ENCODE measurements around the gene ATP1A4. TPM values are rescaled to one million over a fixed set of nuclear protein-coding genes. Genes with fewer than 3 reads are reported as not detected.

Gene ATP1A4
- total and polyA plus RNA-seq, 2 of the 13 experiments (the other 11 are each of a cell fraction or from before 2014, with no cell fraction given) = not detected

DNA sequence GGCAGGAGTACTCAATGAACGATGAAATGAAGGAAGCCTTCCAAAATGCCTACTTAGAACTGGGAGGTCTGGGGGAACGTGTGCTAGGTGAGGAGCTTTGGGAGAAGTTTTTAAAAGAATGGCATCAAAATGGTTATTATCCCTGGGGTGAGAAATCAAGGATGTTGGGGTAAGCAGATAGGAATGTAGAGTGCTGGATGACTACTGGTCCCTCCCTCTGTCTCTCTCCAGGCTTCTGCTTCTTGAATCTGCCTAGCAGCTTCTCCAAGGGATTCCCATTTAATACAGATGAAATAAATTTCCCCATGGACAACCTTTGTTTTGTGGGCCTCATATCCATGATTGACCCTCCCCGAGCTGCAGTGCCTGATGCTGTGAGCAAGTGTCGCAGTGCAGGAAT lies 20.0 kb downstream of the ATP1A4 start:
- Histone ChIP-seq H3K4me3 (replicated peaks in 1 of 3; ENCODE audit: insufficient read depth in 1 of 3, low read depth in 2 of 3, low read length in 3 of 3) (no peak overlapping the region), H3K27me3 (ENCODE audit: control insufficient read depth in 1 of 2, insufficient read depth in 2 of 2, low read length in 2 of 2) (peaks cover 2 to 49% of the 10 kb centered on the region in 2 experiments; a peak in 3 of 5 replicates), H2AFZ (ENCODE audit: low read length) (no peak overlapping the region), H3K4me2 (ENCODE audit: low read depth, low read length) (no peak overlapping the region), H3K36me3 (replicated peaks in 1 of 2; ENCODE audit: control insufficient read depth in 1 of 2, insufficient read depth in 2 of 2, low read length in 2 of 2) (no peaks in the 10 kb centered on the region), H3K79me2 (ENCODE audit: insufficient read depth, low read length) (no peaks in the 10 kb centered on the region), H4K20me1 (ENCODE audit: insufficient read depth, low read length) (no peaks in the 10 kb centered on the region), H3K27ac (ENCODE audit: extremely low read length, insufficient read depth, low read length) (no peak overlapping the region), H3K9ac (ENCODE audit: insufficient read depth, low read depth, low read length) (no peak overlapping the region), H3K4me1 (ENCODE audit: insufficient read depth, low read length) (peaks cover 18% of the 10 kb centered on the region), H3K9me3 (ENCODE audit: low read length) (no peaks in the 10 kb centered on the region)
- intact Hi-C loops (cut with micrococcal nuclease; ENCODE audit: unreplicated experiment) = no loop called here
- no TSS peak for BruUV-seq (replicated peaks)
- ATAC-seq = no peak
- TF ChIP-seq ARNT (IDR thresholded peaks at IDR 0.05) (no peak), AGO2 (optimal IDR thresholded peaks at IDR 0.05; ENCODE audit: low read depth, low read length) (no peak), IRF1 (CRISPR knock-in tag; IDR thresholded peaks at IDR 0.05; ENCODE audit: low read depth) (no peak), ZNF333 (CRISPR knock-in tag; IDR thresholded peaks at IDR 0.05; ENCODE audit: borderline replicate concordance) (no peak), ATM (IDR thresholded peaks at IDR 0.05; ENCODE audit: borderline replicate concordance) (no peak), YY1 (IDR thresholded peaks at IDR 0.05; ENCODE audit: insufficient read depth, insufficient replicate concordance, low read depth, low read length) (no peak), NPAS2 (CRISPR knock-in tag; IDR thresholded peaks at IDR 0.05; ENCODE audit: borderline replicate concordance) (no peak)
- FAIRE-seq = no peak
- DNase-seq (ENCODE audit: low spot score) = no peak
- 48% methylated on average over 4 of the region's 4 CpGs for WGBS (ENCODE audit: low lambda C conversion rate)
- in situ Hi-C loops (cut with HindIII; ENCODE audit: extremely low pct_ligation_motif_present, low pct_unique_long_range_greater_than_20kb) = no loop called here
- ChIA-PET POLR2A (no interaction called here), CTCF (ENCODE audit: low intra/inter-chr PET ratio, low total read pairs) (no interaction called here)

- DNase-seq (ENCODE audit: low spot score) (no peak), FAIRE-seq (no peak), ATAC-seq (no peak)
- no peak overlapping the region for H3K4me3 ChIP-seq (replicated peaks in 1 of 3; ENCODE audit: insufficient read depth in 1 of 3, low read depth in 2 of 3, low read length in 3 of 3)
- no TSS peak for BruUV-seq (replicated peaks)
- H3K27me3 ChIP-seq (ENCODE audit: control insufficient read depth in 1 of 2, insufficient read depth in 2 of 2, low read length in 2 of 2) = peaks cover 2 to 43% of the 10 kb centered on the region in 2 experiments; a peak in 3 of 5 replicates
- H4K20me1 ChIP-seq (ENCODE audit: insufficient read depth, low read length) = no peaks in the 10 kb centered on the region
- no peak overlapping the region for H3K9ac ChIP-seq (ENCODE audit: insufficient read depth, low read depth, low read length)
- H2AFZ ChIP-seq (ENCODE audit: low read length) = no peak overlapping the region
- no peaks in the 10 kb centered on the region for H3K9me3 ChIP-seq (ENCODE audit: low read length)
- H3K79me2 ChIP-seq (ENCODE audit: insufficient read depth, low read length) = no peaks in the 10 kb centered on the region
- WGBS (ENCODE audit: low lambda C conversion rate) = 30% methylated on average over 9 of the region's 9 CpGs
- in situ Hi-C loops (cut with HindIII; ENCODE audit: extremely low pct_ligation_motif_present, low pct_unique_long_range_greater_than_20kb) = no loop called here
- TF ChIP-seq ATRX (CRISPR knock-in tag; IDR thresholded peaks at IDR 0.05; ENCODE audit: borderline replicate concordance) (no peak), TGIF2 (CRISPR knock-in tag; IDR thresholded peaks at IDR 0.05) (no peak), PHF20 (CRISPR knock-in tag; IDR thresholded peaks at IDR 0.05) (no peak), FOXM1 (CRISPR knock-in tag; IDR thresholded peaks at IDR 0.05) (no peak), SNAPC4 (CRISPR knock-in tag; IDR thresholded peaks at IDR 0.05) (no peak), ISX (CRISPR knock-in tag; conservative IDR thresholded peaks at IDR 0.05) (no peak), CHD2 (IDR thresholded peaks at IDR 0.05; ENCODE audit: low read depth, low read length) (no peak)
- ChIA-PET POLR2A (no interaction called here), CTCF (ENCODE audit: low intra/inter-chr PET ratio, low total read pairs) (no interaction called here)
- H3K4me2 ChIP-seq (ENCODE audit: low read depth, low read length) = no peak overlapping the region
- peaks cover 24% of the 10 kb centered on the region for H3K4me1 ChIP-seq (ENCODE audit: insufficient read depth, low read length)
- intact Hi-C loops (cut with micrococcal nuclease; ENCODE audit: unreplicated experiment) = no loop called here
- no peak overlapping the region for H3K27ac ChIP-seq (ENCODE audit: extremely low read length, insufficient read depth, low read length)
- no peaks in the 10 kb centered on the region for H3K36me3 ChIP-seq (replicated peaks in 1 of 2; ENCODE audit: control insufficient read depth in 1 of 2, insufficient read depth in 2 of 2, low read length in 2 of 2)
Measured at GRCh38 chr1:160171980-160172379, 20.6 kb downstream of the ATP1A4 start.

Measured in HepG2 (cell line).